GM23338 (cell line): ENCODE data around the gene GADL1. TPM values are rescaled to one million over a fixed set of nuclear protein-coding genes. Genes with fewer than 3 reads are reported as not detected.

Experiments used
- ATAC-seq: fragments of 200-7000 bp; cut with Tn5 transposase; 3 replicates; pipeline ENCODE4 v1.9.1; 2020
- DNase-seq: peaks from one replicate; pipeline ENCODE4 v3.0.0-alpha.2; 2015; ENCODE audit warnings: low spot score
- H2AFZ ChIP-seq: fragments of 200-600 bp; sonication (generic); 2 replicates; pipeline ENCODE4 v1.8.0; 2016; ENCODE audit warnings: antibody characterized with exemption, mild to moderate bottlenecking, moderate library complexity
- H3F3A ChIP-seq: fragments of 200-600 bp; sonication (generic); replicated peaks from 2 replicates; pipeline ENCODE4 v1.8.0; 2017; ENCODE audit warnings: antibody characterized with exemption, mixed run types, low read depth
- H3K27ac ChIP-seq: fragments of 200-600 bp; sonication (generic); 2 replicates; pipeline ENCODE4 v1.6.1; 2016; ENCODE audit warnings: low read depth
- H3K27me3 ChIP-seq: fragments of 200-600 bp; sonication (generic); 2 replicates; pipeline ENCODE4 v1.8.0; 2016; ENCODE audit warnings: mild to moderate bottlenecking, mixed run types, moderate library complexity; ENCODE audit not compliant: insufficient read depth
- H3K36me3 ChIP-seq: fragments of 200-600 bp; sonication (generic); 2 replicates; pipeline ENCODE4 v1.8.0; 2016; ENCODE audit warnings: mild to moderate bottlenecking; ENCODE audit not compliant: insufficient read depth
- H3K4me1 ChIP-seq: fragments of 200-600 bp; sonication (generic); 2 replicates; pipeline ENCODE4 v1.8.0; 2016; ENCODE audit warnings: mild to moderate bottlenecking, moderate library complexity; ENCODE audit not compliant: insufficient read depth
- H3K4me2 ChIP-seq: fragments of 200-600 bp; sonication (generic); 2 replicates; pipeline ENCODE4 v1.7.1; 2017; ENCODE audit warnings: mixed run types
- H3K4me3 ChIP-seq: fragments of 200-600 bp; sonication (generic); 2 replicates; pipeline ENCODE4 v1.6.1; 2016; ENCODE audit warnings: mixed run types
- H3K79me2 ChIP-seq: fragments of 200-600 bp; sonication (generic); replicated peaks from 2 replicates; pipeline ENCODE4 v1.8.0; 2017; ENCODE audit warnings: mild to moderate bottlenecking; ENCODE audit not compliant: insufficient read depth
- H3K9me2 ChIP-seq: fragments of 200-600 bp; sonication (generic); 2 replicates; pipeline ENCODE4 v1.8.0; 2017; ENCODE audit not compliant: insufficient read depth
- H4K20me1 ChIP-seq: fragments of 200-600 bp; sonication (generic); replicated peaks from 2 replicates; pipeline ENCODE4 v1.8.0; 2017; ENCODE audit warnings: mild to moderate bottlenecking; ENCODE audit not compliant: insufficient read depth
- H3K27ac Mint-ChIP-seq: 2 replicates; pipeline ENCODE4 v1.8.0; 2020; ENCODE audit warnings: inconsistent platforms, mild to moderate bottlenecking, moderate library complexity, mixed read lengths
- H3K27me3 Mint-ChIP-seq: 3 replicates; pipeline ENCODE4 v1.8.0; 2022; ENCODE audit warnings: low read depth, mild to moderate bottlenecking, moderate library complexity, mixed read lengths, inconsistent platforms; ENCODE audit not compliant: insufficient read depth, poor library complexity
- H3K36me3 Mint-ChIP-seq: 3 replicates; pipeline ENCODE4 v1.8.0; 2021; ENCODE audit warnings: low read depth, mild to moderate bottlenecking, inconsistent platforms, moderate library complexity, mixed read lengths
- H3K4me1 Mint-ChIP-seq: 3 replicates; pipeline ENCODE4 v1.8.0; 2020; ENCODE audit warnings: mild to moderate bottlenecking, inconsistent platforms, mixed read lengths
- H3K4me3 Mint-ChIP-seq: 3 replicates; pipeline ENCODE4 v1.8.0; 2021; ENCODE audit warnings: moderate library complexity, mild to moderate bottlenecking, inconsistent platforms, mixed read lengths
- H3K9me3 Mint-ChIP-seq: 3 replicates; pipeline ENCODE4 v1.8.0; 2020; ENCODE audit warnings: moderate library complexity, mild to moderate bottlenecking, inconsistent platforms, mixed read lengths
- EZH2 ChIP-seq: fragments of 200-600 bp; sonication (generic); IDR thresholded peaks from one replicate; pipeline ENCODE4 v1.8.0; 2017; ENCODE audit warnings: antibody characterized with exemption, mild to moderate bottlenecking, low read depth; ENCODE audit not compliant: unreplicated experiment
- NANOG ChIP-seq: IDR thresholded peaks from 2 replicates; pipeline ENCODE4 v1.6.1; 2016; ENCODE audit warnings: antibody characterized with exemption, borderline replicate concordance
- POLR2AphosphoS5 ChIP-seq: IDR thresholded peaks from 2 replicates; pipeline ENCODE4 v1.6.1; 2016; ENCODE audit warnings: antibody characterized with exemption, low read depth
- REST ChIP-seq: IDR thresholded peaks from one replicate; pipeline ENCODE4 v1.6.1; 2018; ENCODE audit warnings: antibody characterized with exemption; ENCODE audit not compliant: unreplicated experiment
- STAT1 ChIP-seq: IDR thresholded peaks from one replicate; pipeline ENCODE4 v1.6.1; 2016; ENCODE audit warnings: antibody characterized with exemption; ENCODE audit not compliant: unreplicated experiment
- ZNF331 ChIP-seq: fragments of 250-450 bp; sonication (Bioruptor Pico); IDR thresholded peaks from 2 replicates; pipeline ENCODE4 v1.5.0; 2020; ENCODE audit warnings: low read depth, mild to moderate bottlenecking, moderate library complexity
- ZNF462 ChIP-seq: fragments of 250-450 bp; sonication (Bioruptor Pico); IDR thresholded peaks from 2 replicates; pipeline ENCODE4 v1.5.0; 2020; ENCODE audit warnings: mild to moderate bottlenecking, moderate library complexity
- polyA plus RNA-seq: library from polyadenylated mRNA; unstranded; fragments of >200 nt; fragmentation: Nextera tagmentation; extraction: Ambion mirVana; gene quantifications from 2 replicates; pipeline ENCODE4 v1.2.1, GENCODE V29; 2016
- total RNA-seq: library from RNA; depleted of rRNA; stranded (reverse); fragments of >200 nt; shearing (Covaris generic); gene quantifications from 2 replicates; pipeline ENCODE4 v1.2.3, GENCODE V29; 2014

The GADL1 gene
- total and polyA plus RNA-seq, 2 experiments from 2014 or later, result 0.35 to 0.50 TPM

DNA sequence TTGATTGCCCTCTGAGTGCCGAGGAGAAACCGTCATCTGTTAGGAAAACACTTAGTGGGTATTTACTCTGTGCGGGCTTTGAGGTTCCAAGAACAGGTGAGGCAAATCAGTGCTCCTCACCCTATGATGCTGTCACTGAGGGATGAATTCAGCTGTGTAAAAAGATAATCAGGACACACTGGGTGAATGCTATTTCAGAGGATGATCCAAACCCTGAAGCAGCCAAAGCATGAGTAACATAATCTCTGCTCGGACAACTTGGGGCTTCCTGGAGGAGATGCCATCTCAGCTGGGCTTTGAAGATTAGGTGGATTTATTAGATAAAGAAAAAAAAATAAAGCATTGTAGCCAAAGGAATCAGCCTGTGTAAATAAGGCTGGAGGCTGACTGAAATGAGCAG is 10.5 kb upstream of the GADL1 start:
- H4K20me1 ChIP-seq, result no peaks in the 10 kb centered on the region
- TF ChIP-seq ZNF331 (CRISPR knock-in tag), result no peak
- no peak for TF ChIP-seq ZNF462
- TF ChIP-seq REST, result no peak
- no peak for TF ChIP-seq POLR2AphosphoS5
- no peak for TF ChIP-seq EZH2
- no peak for TF ChIP-seq NANOG
- no peak for TF ChIP-seq STAT1
- no peaks in the 10 kb centered on the region for H3K27me3 ChIP-seq
- no peak for ATAC-seq
- H3F3A ChIP-seq, result no peaks in the 10 kb centered on the region
- peaks cover 18% of the 10 kb centered on the region for H3K4me1 ChIP-seq
- Mint-ChIP-seq H3K27me3 (no peaks in the 10 kb centered on the region), H3K9me3 (no peaks in the 10 kb centered on the region), H3K36me3 (no peaks in the 10 kb centered on the region), H3K4me3 (no peak overlapping the region), H3K27ac (no peak overlapping the region), H3K4me1 (peaks cover 17% of the 10 kb centered on the region)
- no peak overlapping the region for H3K27ac ChIP-seq
- no peak for DNase-seq
- H2AFZ ChIP-seq, result no peak overlapping the region
- H3K9me2 ChIP-seq, result peaks cover 12% of the 10 kb centered on the region
- H3K4me2 ChIP-seq, result no peak overlapping the region
- no peaks in the 10 kb centered on the region for H3K79me2 ChIP-seq
- no peaks in the 10 kb centered on the region for H3K36me3 ChIP-seq
- no peak overlapping the region for H3K4me3 ChIP-seq
